NB4 (cell line): ENCODE data around the gene ARID1B.

Source experiments
- DNase-seq: peaks from one replicate; pipeline ENCODE4 v3.0.0; 2010; ENCODE audit warnings: low read depth
- H3K4me3 ChIP-seq: one replicate; pipeline ENCODE4 v1.5.1; 2011; ENCODE audit warnings: mild to moderate bottlenecking, low read depth, low read length, moderate library complexity
- MYC ChIP-seq: IDR thresholded peaks from 2 replicates; pipeline ENCODE4 v1.6.1; 2011; ENCODE audit warnings: low read depth, low read length
- POLR2A ChIP-seq: IDR thresholded peaks from 2 replicates; pipeline ENCODE4 v1.6.1; 2011; ENCODE audit warnings: mild to moderate bottlenecking; ENCODE audit not compliant: insufficient read length; ENCODE audit errors: extremely low read depth
- TF ChIP-seq, protein P1 (sequence below): IDR thresholded peaks from one replicate; pipeline ENCODE4 v1.5.1; 2012; ENCODE audit warnings: low read depth, low read length
- TF ChIP-seq, protein P2 (sequence below): IDR thresholded peaks from 2 replicates; pipeline ENCODE4 v1.6.1; 2011; ENCODE audit warnings: low read depth, low read length

Gene ARID1B

DNA sequence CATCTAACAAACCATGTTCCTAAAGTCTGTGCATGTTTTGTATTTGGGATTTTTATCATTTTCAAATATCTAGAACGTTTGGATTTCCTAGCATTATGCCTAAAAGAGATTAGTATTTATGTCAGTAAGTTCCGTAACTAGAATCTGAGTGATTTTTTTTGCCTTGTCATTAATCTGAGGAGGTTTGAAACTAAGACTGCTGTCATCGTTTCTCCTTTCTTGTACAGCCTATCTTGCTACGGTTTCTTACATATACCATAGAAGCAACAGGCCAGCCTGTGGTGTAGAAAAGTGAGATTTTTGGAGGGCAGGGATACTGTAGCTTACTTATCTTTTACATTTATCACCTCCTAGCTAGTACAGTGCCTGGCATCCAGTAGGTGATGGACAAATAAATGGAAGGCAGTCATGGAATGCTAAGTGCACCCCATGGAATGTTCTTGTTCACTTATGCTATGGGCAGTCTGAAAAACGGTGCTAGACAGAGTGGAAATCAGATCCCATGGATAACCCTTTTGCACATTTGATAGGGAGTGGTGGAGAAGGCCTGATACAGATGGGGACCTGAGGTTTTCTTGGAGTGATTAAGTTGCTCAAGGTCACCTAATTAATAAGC lies 93.9 kb downstream of the ARID1B start:
- no peak overlapping the region for H3K4me3 ChIP-seq
- TF ChIP-seq, protein P1, sequence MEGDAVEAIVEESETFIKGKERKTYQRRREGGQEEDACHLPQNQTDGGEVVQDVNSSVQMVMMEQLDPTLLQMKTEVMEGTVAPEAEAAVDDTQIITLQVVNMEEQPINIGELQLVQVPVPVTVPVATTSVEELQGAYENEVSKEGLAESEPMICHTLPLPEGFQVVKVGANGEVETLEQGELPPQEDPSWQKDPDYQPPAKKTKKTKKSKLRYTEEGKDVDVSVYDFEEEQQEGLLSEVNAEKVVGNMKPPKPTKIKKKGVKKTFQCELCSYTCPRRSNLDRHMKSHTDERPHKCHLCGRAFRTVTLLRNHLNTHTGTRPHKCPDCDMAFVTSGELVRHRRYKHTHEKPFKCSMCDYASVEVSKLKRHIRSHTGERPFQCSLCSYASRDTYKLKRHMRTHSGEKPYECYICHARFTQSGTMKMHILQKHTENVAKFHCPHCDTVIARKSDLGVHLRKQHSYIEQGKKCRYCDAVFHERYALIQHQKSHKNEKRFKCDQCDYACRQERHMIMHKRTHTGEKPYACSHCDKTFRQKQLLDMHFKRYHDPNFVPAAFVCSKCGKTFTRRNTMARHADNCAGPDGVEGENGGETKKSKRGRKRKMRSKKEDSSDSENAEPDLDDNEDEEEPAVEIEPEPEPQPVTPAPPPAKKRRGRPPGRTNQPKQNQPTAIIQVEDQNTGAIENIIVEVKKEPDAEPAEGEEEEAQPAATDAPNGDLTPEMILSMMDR: no peak
- no peak for TF ChIP-seq MYC
- TF ChIP-seq, protein P2, sequence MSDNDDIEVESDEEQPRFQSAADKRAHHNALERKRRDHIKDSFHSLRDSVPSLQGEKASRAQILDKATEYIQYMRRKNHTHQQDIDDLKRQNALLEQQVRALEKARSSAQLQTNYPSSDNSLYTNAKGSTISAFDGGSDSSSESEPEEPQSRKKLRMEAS: no peak
- no peak for TF ChIP-seq POLR2A
- no peak for DNase-seq

DNA sequence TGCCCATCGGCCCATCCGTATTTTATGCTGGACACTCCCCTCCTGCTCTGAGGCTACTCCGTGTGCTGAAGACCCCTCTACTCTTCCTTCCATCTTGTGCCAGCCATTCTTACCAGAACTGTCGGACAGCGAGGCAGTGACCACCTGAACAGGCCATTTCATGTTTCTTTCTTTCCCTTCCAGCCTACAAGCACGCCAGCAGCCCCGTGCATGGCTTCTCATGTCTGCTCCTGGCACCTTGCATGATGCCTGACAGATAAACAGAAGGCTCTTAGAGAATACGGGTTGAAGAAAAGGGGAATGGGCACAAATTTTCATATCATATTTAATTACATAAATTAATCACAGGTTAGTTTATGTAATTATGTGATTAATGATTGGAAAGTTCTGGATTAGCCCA lies 95.7 kb downstream of the ARID1B start:
- no peak for DNase-seq
- H3K4me3 ChIP-seq: no peak overlapping the region
- TF ChIP-seq, protein P2: no peak
- TF ChIP-seq, protein P1: no peak
- TF ChIP-seq MYC (no peak), POLR2A (no peak)

DNA sequence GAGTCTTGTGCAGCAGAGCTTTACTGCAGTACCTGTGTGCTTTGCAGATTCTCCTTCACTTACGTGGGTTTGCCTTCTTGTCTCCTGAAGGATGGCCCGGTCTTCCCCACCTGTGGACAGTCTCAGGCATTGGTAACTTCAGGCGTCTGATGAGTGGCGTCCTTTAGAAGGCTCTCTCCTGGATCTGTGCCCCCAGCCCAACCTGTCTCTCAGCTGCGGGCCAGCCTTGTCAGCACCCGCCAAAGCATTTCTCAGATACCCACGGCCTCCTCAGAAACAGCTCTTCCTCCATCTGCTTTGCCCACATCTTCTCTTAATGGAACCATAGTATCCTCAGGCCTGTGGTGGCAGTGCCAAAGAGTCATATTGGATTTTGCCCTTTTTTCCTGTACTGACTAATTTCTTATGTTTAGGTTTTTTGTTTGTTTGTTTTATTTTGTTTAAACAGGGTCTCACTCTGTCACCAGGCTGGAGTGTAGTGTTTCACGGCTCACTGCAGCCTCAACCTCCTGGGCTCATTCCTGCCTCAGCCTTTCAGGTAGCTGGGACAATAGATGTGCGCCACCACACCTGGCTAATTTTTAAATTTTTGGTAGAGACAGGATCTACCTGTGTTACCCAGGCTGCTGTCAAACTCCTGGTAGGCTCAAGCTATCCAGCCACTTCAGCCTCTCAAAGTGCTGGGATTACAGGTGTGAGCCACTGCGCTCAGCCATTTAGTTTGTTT lies 96.6 kb downstream of the ARID1B start:
- DNase-seq: no peak
- TF ChIP-seq POLR2A (no peak), MYC (no peak)
- TF ChIP-seq, protein P1: no peak
- TF ChIP-seq, protein P2: no peak

DNA sequence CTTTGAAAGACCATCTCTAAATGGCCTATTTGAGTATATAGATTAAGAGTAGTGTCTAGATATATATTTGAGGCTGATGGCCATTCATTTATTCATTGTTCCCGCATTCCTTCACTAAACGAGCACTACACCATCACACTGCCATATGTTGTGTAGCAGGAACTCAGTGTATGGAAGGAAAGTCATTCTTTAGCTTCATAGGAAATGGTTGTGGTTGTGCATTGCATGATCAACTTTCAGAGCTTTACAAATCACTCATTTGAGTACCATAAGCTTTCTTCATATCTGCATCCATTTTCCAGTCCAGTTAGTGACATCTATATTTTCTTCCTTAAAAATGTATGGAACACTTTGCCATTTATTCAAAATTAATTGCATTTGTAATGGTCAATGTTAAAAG lies 97.9 kb downstream of the ARID1B start:
- DNase-seq: no peak
- TF ChIP-seq POLR2A (no peak), MYC (no peak)
- TF ChIP-seq, protein P1: no peak
- TF ChIP-seq, protein P2: no peak
- H3K4me3 ChIP-seq: no peak overlapping the region

More for the DNA sequence above, 96.6 kb downstream of the ARID1B start:
- H3K4me3 ChIP-seq: no peak overlapping the region

DNA sequence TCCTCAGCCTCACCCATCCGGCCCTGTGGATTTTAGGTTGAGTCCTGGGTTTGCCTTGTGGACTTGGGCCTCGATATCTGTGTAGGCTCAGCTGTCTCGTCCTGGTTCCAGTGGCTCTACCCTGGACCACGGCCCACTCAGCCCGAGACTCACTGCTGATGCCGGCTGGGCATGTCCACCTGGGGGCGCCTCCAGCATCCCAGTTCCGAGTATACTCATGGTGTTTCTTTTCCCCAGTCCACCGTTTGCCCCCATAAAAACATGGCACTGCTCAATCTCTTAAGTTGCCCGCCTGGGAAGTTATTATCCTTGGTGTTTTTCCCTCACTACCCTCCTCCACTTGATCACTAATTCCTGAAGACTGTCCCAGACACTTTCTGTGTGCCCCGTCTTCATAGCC lies 99.1 kb downstream of the ARID1B start:
- no peak overlapping the region for H3K4me3 ChIP-seq
- no peak for DNase-seq
- TF ChIP-seq, protein P1: peak; percentile 26
- TF ChIP-seq POLR2A: no peak
